HepG2 (cell line): Measurements from ENCODE around the gene UBTD1. TPM values are rescaled to one million over a fixed set of nuclear protein-coding genes. Genes with fewer than 3 reads are reported as not detected.
A peak's percentile ranks its signal among the peaks of the same experiment; 100 is the strongest.

Source experiments
- ELF1 ChIP-seq: sonication (generic); formaldehyde crosslinking; IDR thresholded peaks from 2 replicates; pipeline ENCODE4 v1.4.0; 2020; ENCODE audit warnings: missing genetic modification reagents
- ELF4 ChIP-seq: sonication (generic); formaldehyde crosslinking; IDR thresholded peaks from 2 replicates; pipeline ENCODE4 v1.5.0; 2020; ENCODE audit warnings: missing genetic modification reagents, mild to moderate bottlenecking, moderate library complexity, borderline replicate concordance
- GABPA ChIP-seq, 2 experiments: IDR thresholded peaks; 2 replicates each; pipeline ENCODE4 v1.6.1; 2011 to 2016; ENCODE audit warnings: low read depth in 2 of 2, low read length in 1 of 2, missing biosample characterization in 1 of 2, missing genetic modification characterization in 1 of 2
- HNF1A ChIP-seq, 2 experiments: sonication (generic) in 1 of 2; formaldehyde crosslinking in 1 of 2; IDR thresholded peaks; 2 replicates each; pipeline versions ENCODE4 v1.4.0 to v1.6.1; 2016 to 2020; ENCODE audit warnings: borderline replicate concordance in 1 of 2, low read depth in 1 of 2, mild to moderate bottlenecking in 1 of 2, missing genetic modification reagents in 1 of 2
- MAZ ChIP-seq, 2 experiments: sonication (generic) in 1 of 2; formaldehyde crosslinking in 1 of 2; IDR thresholded peaks; 2 replicates each; pipeline versions ENCODE4 v1.5.0 to v1.6.1; 2012 to 2020; ENCODE audit warnings: low read depth in 2 of 2, mild to moderate bottlenecking in 2 of 2, borderline replicate concordance in 1 of 2, improper control_type of control experiment in 1 of 2, low read length in 1 of 2, missing genetic modification reagents in 1 of 2, moderate library complexity in 1 of 2
- MBD4 ChIP-seq: IDR thresholded peaks from 2 replicates; pipeline ENCODE4 v1.6.1; 2012; ENCODE audit warnings: low read length, inconsistent platforms, borderline replicate concordance
- REXO4 ChIP-seq: sonication (generic); formaldehyde crosslinking; IDR thresholded peaks from 2 replicates; pipeline ENCODE4 v1.8.0; 2022; ENCODE audit warnings: missing genetic modification reagents, mild to moderate bottlenecking, borderline replicate concordance
- TGIF2 ChIP-seq: IDR thresholded peaks from 2 replicates; pipeline ENCODE4 v1.6.1; 2016; ENCODE audit warnings: control low read depth, missing compliant biosample characterization
- ZNF224 ChIP-seq: sonication (generic); formaldehyde crosslinking; IDR thresholded peaks from 2 replicates; pipeline ENCODE4 v1.5.0; 2020; ENCODE audit warnings: mild to moderate bottlenecking, missing genetic modification reagents
- ZNF276 ChIP-seq: sonication (generic); formaldehyde crosslinking; IDR thresholded peaks from 2 replicates; pipeline ENCODE4 v1.4.0; 2020; ENCODE audit warnings: mild to moderate bottlenecking, low read depth, missing genetic modification reagents
- ZNF557 ChIP-seq: sonication (generic); formaldehyde crosslinking; IDR thresholded peaks from 2 replicates; pipeline ENCODE4 v1.4.0; 2020; ENCODE audit warnings: missing genetic modification reagents
- ZNF574 ChIP-seq: sonication (generic); formaldehyde crosslinking; IDR thresholded peaks from 2 replicates; pipeline ENCODE4 v1.4.0; 2020; ENCODE audit warnings: missing genetic modification reagents
- polyA plus RNA-seq, 8 experiments: library from polyadenylated mRNA; depleted of rRNA in 3 of 8; stranded (reverse) in 7 of 8; unstranded in 1 of 8; fragments of >200 nt; fragmentation: Illumina TruSeq in 4 of 8; extraction: Trizol in 4 of 8; gene quantifications; 2 replicates each; pipeline versions ENCODE4 v1.2.1 to v1.2.3, GENCODE V29; 2011 to 2016; ENCODE audit warnings: low read depth in 4 of 8, missing spikeins in 1 of 8, mixed read lengths in 1 of 8; ENCODE audit not compliant: insufficient read depth in 1 of 8
- total RNA-seq, 5 experiments: library from RNA; depleted of rRNA; stranded (reverse); fragments of >200 nt; fragmentation: Illumina TruSeq; extraction: Trizol; gene quantifications; 2 replicates each; pipeline ENCODE4 v1.2.3, GENCODE V29; 2016; ENCODE audit warnings: low read depth in 1 of 5
- TF ChIP-seq, protein P1 (sequence below): fragments of 450-650 bp; IDR thresholded peaks from 2 replicates; pipeline ENCODE4 v1.6.1; 2016

UBTD1 gene
- total and polyA plus RNA-seq, 2 of the 13 experiments (the other 11 are each of a cell fraction or from before 2014, with no cell fraction given): 7.9 to 10.0 TPM

GRCh38 chr10:97497572-97498075, 1.1 kb upstream of the UBTD1 start (continued):
- TF ChIP-seq ZNF574 (CRISPR knock-in tag) (peak; percentile 47; the same call in 1 of the 2 replicates), MBD4 (no peak), ZNF276 (no peak), MAZ (IDR thresholded peaks at IDR 0.05; ENCODE audit: borderline replicate concordance, low read depth, low read length) (no peak), MAZ (CRISPR knock-in tag; IDR thresholded peaks at IDR 0.05; ENCODE audit: low read depth) (0 out of 2 replicates have a peak, but pooled peaks have one; percentile 10), ZNF557 (no peak), GABPA (IDR thresholded peaks at IDR 0.05; ENCODE audit: low read depth, low read length) (no peak), GABPA (CRISPR knock-in tag; IDR thresholded peaks at IDR 0.05; ENCODE audit: low read depth) (0 out of 2 replicates have a peak, but pooled peaks have one; percentile 15), ELF1 (CRISPR knock-in tag) (no peak), HNF1A (IDR thresholded peaks at IDR 0.05; ENCODE audit: low read depth) (no peak), HNF1A (CRISPR knock-in tag; IDR thresholded peaks at IDR 0.05; ENCODE audit: borderline replicate concordance) (0 out of 2 replicates have a peak, but pooled peaks have one; percentile 7), TGIF2 (CRISPR knock-in tag) (peak; percentile 92), ELF4 (CRISPR knock-in tag) (no peak), REXO4 (CRISPR knock-in tag) (peak; percentile 68; the same call in 1 of the 2 replicates), ZNF224 (no peak)
- TF ChIP-seq, protein P1, sequence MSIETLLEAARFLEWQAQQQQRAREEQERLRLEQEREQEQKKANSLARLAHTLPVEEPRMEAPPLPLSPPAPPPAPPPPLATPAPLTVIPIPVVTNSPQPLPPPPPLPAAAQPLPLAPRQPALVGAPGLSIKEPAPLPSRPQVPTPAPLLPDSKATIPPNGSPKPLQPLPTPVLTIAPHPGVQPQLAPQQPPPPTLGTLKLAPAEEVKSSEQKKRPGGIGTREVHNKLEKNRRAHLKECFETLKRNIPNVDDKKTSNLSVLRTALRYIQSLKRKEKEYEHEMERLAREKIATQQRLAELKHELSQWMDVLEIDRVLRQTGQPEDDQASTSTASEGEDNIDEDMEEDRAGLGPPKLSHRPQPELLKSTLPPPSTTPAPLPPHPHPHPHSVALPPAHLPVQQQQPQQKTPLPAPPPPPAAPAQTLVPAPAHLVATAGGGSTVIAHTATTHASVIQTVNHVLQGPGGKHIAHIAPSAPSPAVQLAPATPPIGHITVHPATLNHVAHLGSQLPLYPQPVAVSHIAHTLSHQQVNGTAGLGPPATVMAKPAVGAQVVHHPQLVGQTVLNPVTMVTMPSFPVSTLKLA: peak; percentile 70
